ENCODE data around the gene RAD23A. TPM values are rescaled to one million over a fixed set of nuclear protein-coding genes. Genes with fewer than 3 reads are reported as not detected.

Gene RAD23A
- total RNA-seq, 6 experiments from 2014 or later: 108 to 140 (median 129) TPM

DNA sequence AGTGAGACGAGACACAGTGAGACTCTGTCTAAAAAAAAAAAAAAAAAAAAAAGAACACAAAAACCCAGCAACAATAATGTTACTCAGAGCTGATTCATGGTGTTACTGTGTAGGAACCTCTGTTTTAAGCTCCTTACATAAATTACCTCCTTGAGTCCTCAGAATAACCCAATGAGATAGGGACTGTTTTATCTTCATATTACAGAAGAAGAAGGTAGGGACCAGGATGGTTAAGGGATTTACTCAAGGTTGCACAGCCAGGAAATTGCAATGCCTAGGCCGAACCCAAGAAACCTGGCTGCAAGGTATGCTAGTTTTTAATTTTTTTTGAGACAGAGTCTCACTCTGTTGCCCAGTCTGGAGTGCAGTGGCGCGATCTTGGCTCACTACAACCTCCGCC is 22.2 kb downstream of the RAD23A start:
- DNase-seq: peak; percentile 25
- no peak for TF ChIP-seq CTCF (IDR thresholded peaks at IDR 0.05)
- no peak overlapping the region for H3K4me3 Mint-ChIP-seq
- no peaks in the 10 kb centered on the region for H3K36me3 Mint-ChIP-seq (ENCODE audit: low read depth)
- no peak overlapping the region for H3K27ac Mint-ChIP-seq
- no peaks in the 10 kb centered on the region for H3K9me3 Mint-ChIP-seq
- no peaks in the 10 kb centered on the region for H3K27me3 Mint-ChIP-seq (ENCODE audit: insufficient read depth)
- peaks cover 26% of the 10 kb centered on the region for H3K4me1 Mint-ChIP-seq (ENCODE audit: low read depth)

DNA sequence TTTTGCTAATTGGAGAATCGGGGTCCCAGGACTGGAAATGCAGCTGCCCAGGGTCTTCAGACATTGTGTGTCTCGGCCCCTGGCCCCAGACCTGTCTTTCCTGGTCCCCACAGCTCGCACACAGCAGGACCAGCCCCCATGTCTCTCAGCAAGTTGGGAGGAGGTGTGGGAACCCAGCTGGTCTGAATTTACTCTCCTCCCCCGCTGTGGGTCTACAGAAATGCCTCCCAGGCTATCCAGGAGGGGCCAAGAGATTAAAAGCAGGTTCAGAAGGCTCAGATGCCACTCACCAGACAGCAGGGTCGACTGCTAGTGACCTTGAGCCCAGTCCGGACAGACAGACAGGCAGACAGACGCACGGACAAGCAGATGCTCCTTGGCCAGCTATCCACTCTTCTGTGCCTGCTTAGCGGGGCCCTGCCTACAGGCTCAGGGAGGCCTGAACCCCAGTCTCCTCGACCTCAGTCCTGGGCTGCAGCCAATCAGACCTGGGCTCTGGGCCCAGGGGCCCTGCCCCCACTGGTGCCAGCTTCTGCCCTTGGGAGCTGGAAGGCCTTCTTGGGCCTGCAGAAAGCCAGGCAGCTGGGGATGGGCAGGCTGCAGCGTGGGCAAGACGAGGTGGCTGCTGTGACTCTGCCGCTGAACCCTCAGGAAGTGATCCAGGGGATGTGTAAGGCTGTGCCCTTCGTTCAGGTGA is 23.8 kb downstream of the RAD23A start, which contains the start of gene DAND5:
DAND5 (plus strand) TSS at position 285 of the 697 bp plus-strand sequence; CDS start at position 370, 85 bp downstream.
- DNase-seq: no peak
- no peak for TF ChIP-seq CTCF (IDR thresholded peaks at IDR 0.05)
- peaks cover 26% of the 10 kb centered on the region for H3K4me1 Mint-ChIP-seq (ENCODE audit: low read depth)
- no peak within 1 kb of the TSS for H3K4me3 Mint-ChIP-seq
- no peaks in the 10 kb centered on the region for H3K36me3 Mint-ChIP-seq (ENCODE audit: low read depth)
- no peak within 1 kb of the TSS for H3K27ac Mint-ChIP-seq
- no peaks in the 10 kb centered on the region for H3K9me3 Mint-ChIP-seq
- no peaks in the 10 kb centered on the region for H3K27me3 Mint-ChIP-seq (ENCODE audit: insufficient read depth)

DNA sequence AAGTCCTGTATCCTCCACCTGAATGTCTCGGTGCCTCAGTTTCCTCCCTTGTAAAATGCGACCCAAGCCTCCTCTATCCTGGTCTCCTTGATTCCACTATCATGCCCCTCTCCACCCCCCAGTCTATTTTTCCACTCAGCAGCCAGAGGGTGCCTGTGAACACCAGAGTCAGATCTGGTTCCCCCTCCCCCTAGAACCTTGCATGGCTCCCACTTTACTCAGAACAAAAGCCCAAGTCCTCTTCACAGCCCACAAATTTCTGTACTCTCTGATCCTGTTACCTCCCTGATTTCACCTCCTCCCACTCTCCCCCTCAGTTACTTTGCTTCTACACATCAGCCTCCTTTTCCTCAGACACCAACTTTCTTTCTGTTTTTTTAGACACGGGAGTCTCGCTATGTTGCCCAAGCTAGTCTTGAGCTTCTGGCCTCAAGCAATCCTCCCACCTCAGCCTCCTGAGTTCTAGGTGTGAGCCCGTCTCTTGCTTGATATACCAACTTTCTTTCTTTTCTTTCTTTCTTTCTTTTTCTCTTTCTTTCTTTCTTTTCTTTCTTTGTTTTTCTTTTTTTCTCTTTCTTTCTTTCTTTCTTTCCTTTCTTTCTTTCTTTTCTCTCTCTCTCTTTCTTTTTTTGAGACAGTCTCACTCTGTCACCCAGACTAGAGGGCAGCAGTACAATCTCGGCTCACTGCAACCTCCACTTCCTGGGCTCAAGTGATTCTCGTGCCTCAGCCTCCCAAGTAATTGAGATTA is 24.6 kb downstream of the RAD23A start:
- H3K4me3 Mint-ChIP-seq: no peak overlapping the region
- no peak for TF ChIP-seq CTCF (IDR thresholded peaks at IDR 0.05)
- no peaks in the 10 kb centered on the region for H3K36me3 Mint-ChIP-seq (ENCODE audit: low read depth)

GRCh38 chr19:12973236-12973635 is 27.6 kb downstream of the RAD23A start:
- no peak for TF ChIP-seq CTCF (IDR thresholded peaks at IDR 0.05)
- no peaks in the 10 kb centered on the region for H3K36me3 Mint-ChIP-seq (ENCODE audit: low read depth)
- no peak overlapping the region for H3K27ac Mint-ChIP-seq
- H3K27me3 Mint-ChIP-seq (ENCODE audit: insufficient read depth): peaks cover 4% of the 10 kb centered on the region; the same call in 1 of the 2 replicates
- DNase-seq: no peak
- no peak overlapping the region for H3K4me3 Mint-ChIP-seq
- H3K9me3 Mint-ChIP-seq: no peaks in the 10 kb centered on the region
- peaks cover 24% of the 10 kb centered on the region for H3K4me1 Mint-ChIP-seq (ENCODE audit: low read depth)

More for the DNA sequence above, 24.6 kb downstream of the RAD23A start:
- DNase-seq: no peak
- no peaks in the 10 kb centered on the region for H3K9me3 Mint-ChIP-seq
- no peaks in the 10 kb centered on the region for H3K27me3 Mint-ChIP-seq (ENCODE audit: insufficient read depth)
- H3K27ac Mint-ChIP-seq: no peak overlapping the region
- H3K4me1 Mint-ChIP-seq (ENCODE audit: low read depth): peaks cover 21% of the 10 kb centered on the region

DNA sequence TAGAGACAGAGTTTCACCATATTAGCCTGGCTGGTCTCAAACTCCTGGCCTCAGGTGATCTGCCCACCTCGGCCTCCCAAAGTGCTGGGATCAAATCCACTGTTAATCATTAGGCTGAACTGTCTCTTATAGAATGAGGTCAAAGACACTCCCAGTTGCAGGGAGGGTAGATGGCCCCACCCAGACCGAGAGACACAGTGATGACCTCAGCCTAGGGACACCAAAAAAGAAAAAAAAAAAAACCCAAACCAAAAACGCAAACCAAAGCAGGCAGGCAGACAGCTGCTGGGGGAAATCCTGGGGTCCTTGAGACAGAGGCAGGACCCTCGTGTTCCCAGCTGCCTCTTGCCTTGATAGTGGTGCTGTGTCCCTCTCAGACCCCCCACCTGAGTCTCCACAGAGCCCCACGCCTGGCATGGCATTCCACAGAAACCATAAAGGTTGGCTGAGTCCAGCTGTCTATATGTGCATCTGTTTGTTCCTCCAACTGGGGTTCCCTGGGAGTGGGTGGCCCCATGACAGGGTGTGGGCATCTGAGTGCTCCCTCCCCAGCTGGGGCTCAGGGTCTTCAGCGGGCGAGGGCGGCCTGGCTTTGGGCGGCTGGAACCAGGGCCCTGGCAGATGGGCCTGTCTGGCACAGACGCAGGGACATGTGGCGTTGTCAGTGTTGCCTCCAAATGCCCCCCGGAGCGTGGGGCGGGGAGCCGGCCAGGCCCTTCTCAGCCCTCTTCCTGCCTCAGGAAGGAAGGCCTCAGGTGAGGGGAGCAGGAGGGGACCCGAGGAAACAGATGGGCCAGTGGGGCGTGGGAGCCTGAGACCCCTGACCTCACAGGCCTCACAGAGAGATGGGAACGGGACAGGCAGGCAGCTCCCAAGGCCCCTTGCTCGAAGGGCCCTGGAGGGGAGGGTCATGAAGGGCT is 28.9 kb downstream of the RAD23A start:
- Mint-ChIP-seq H3K27me3 (ENCODE audit: insufficient read depth) (peaks cover 4% of the 10 kb centered on the region; the same call in 1 of the 2 replicates), H3K4me3 (no peak overlapping the region), H3K4me1 (ENCODE audit: low read depth) (peaks cover 19% of the 10 kb centered on the region), H3K27ac (no peak overlapping the region), H3K9me3 (no peaks in the 10 kb centered on the region), H3K36me3 (ENCODE audit: low read depth) (no peaks in the 10 kb centered on the region)
- no peak for DNase-seq
- TF ChIP-seq CTCF (IDR thresholded peaks at IDR 0.05): no peak

Data from HFFc6 (cell line).